Tibial nerve (tissue), 4 donors: Measurements from ENCODE around the gene HMGN2. TPM values are rescaled to one million over a fixed set of nuclear protein-coding genes. Genes with fewer than 3 reads are reported as not detected.

Experiments used
- DNase-seq, 2 donors: peaks; one replicate each; pipeline ENCODE4 v3.0.0-alpha.2; 2019; ENCODE audit warnings: low spot score in 2 of 2
- H3K27ac ChIP-seq, 4 donors: fragments of 200-600 bp; sonication (generic) in 3 of 4; one replicate each; pipeline ENCODE4 v1.5.1; 2017 to 2019; ENCODE audit warnings: mild to moderate bottlenecking in 1 of 4
- H3K27me3 ChIP-seq, 2 donors: fragments of 200-600 bp; sonication (generic) in 1 of 2; one replicate each; pipeline versions ENCODE4 v1.5.1 to v1.6.0; 2017 to 2019
- H3K36me3 ChIP-seq, 3 donors: fragments of 200-600 bp; sonication (generic); one replicate each; pipeline ENCODE4 v1.5.1; 2018 to 2019
- H3K4me1 ChIP-seq, 4 donors: fragments of 200-600 bp; sonication (generic) in 3 of 4; one replicate each; pipeline ENCODE4 v1.5.1; 2017 to 2019
- H3K4me3 ChIP-seq, 4 donors: fragments of 200-600 bp; sonication (generic) in 3 of 4; one replicate each; pipeline ENCODE4 v1.5.1; 2017 to 2019; ENCODE audit warnings: mild to moderate bottlenecking in 1 of 4, moderate library complexity in 1 of 4
- H3K9me3 ChIP-seq, 4 donors: fragments of 200-600 bp; sonication (generic) in 3 of 4; one replicate each; pipeline ENCODE4 v1.5.1; 2017 to 2019
- CTCF ChIP-seq, 5 experiments: fragments of 200-600 bp in 3 of 5; fragments of 450-650 bp in 2 of 5; sonication (generic) in 3 of 5; IDR thresholded peaks; one replicate each; pipeline ENCODE4 v1.5.1; 2016 to 2019; ENCODE audit warnings: antibody characterized with exemption in 5 of 5, mild to moderate bottlenecking in 3 of 5, moderate library complexity in 2 of 5
- EP300 ChIP-seq, 2 donors: sonication (generic); formaldehyde crosslinking; IDR thresholded peaks; one replicate each; pipeline ENCODE4 v1.6.1; 2017; ENCODE audit warnings: antibody characterized with exemption in 2 of 2, mild to moderate bottlenecking in 1 of 2
- POLR2A ChIP-seq, 2 donors: fragments of 450-650 bp; IDR thresholded peaks; one replicate each; pipeline ENCODE4 v1.6.1; 2017; ENCODE audit warnings: antibody characterized with exemption in 2 of 2, mild to moderate bottlenecking in 2 of 2, moderate library complexity in 2 of 2
- WGBS, 2 donors: methylation state at CpG; one replicate each; pipeline ENCODE4 v1.1.5; 2018; 5-methylcytosine and 5-hydroxymethylcytosine counted together
- total RNA-seq, 4 donors: library from RNA; depleted of rRNA; stranded (reverse); fragments of >200 nt; gene quantifications; one replicate each; pipeline ENCODE4 v1.1.0, GENCODE V29; 2016

Gene HMGN2
- total RNA-seq, 4 donors from 2014 or later, result 165 to 237 (median 207) TPM

GRCh38 chr1:26475989-26476388, 3.7 kb downstream of the HMGN2 start:
- peaks cover 7 to 58% (median 10%) of the 10 kb centered on the region in 3 donors for H3K36me3 ChIP-seq
- TF ChIP-seq EP300 (IDR thresholded peaks at IDR 0.05) (no peak), POLR2A (IDR thresholded peaks at IDR 0.05) (no peak), CTCF (IDR thresholded peaks at IDR 0.05) (no peak)
- H3K9me3 ChIP-seq, result no peaks in the 10 kb centered on the region
- H3K4me3 ChIP-seq, result no peak overlapping the region
- DNase-seq, result no peak
- WGBS, 2 donors, result 83 to 85% methylated on average over 3 of the region's 3 CpGs
- peaks cover 0 to 34% (median 22%) of the 10 kb centered on the region in 4 donors for H3K4me1 ChIP-seq
- no peak overlapping the region for H3K27ac ChIP-seq
- no peaks in the 10 kb centered on the region for H3K27me3 ChIP-seq

- TF ChIP-seq EP300 (IDR thresholded peaks at IDR 0.05), result no peak
- TF ChIP-seq CTCF (IDR thresholded peaks at IDR 0.05), result no peak
- no peak for TF ChIP-seq POLR2A (IDR thresholded peaks at IDR 0.05)
- H3K27ac ChIP-seq, result no peak overlapping the region
- peaks cover 0 to 24% (median 13%) of the 10 kb centered on the region in 4 donors for H3K4me1 ChIP-seq
- no peaks in the 10 kb centered on the region for H3K9me3 ChIP-seq
- no peak for DNase-seq
- no peak overlapping the region for H3K4me3 ChIP-seq
- WGBS, 2 donors, result 82 to 86% methylated on average over 4 of the region's 4 CpGs
- H3K27me3 ChIP-seq, result no peaks in the 10 kb centered on the region
- peaks cover 7 to 64% (median 10%) of the 10 kb centered on the region in 3 donors for H3K36me3 ChIP-seq
Measured at GRCh38 chr1:26476958-26477357, 4.7 kb downstream of the HMGN2 start.

GRCh38 chr1:26477446-26478152, 5.4 kb downstream of the HMGN2 start:
- WGBS, 2 donors, result 70 to 77% methylated on average over 8 of the region's 8 CpGs
- Histone ChIP-seq H3K27ac (no peak overlapping the region), H3K36me3 (peaks cover 7 to 64% (median 10%) of the 10 kb centered on the region in 3 donors), H3K4me3 (no peak overlapping the region), H3K9me3 (no peaks in the 10 kb centered on the region), H3K27me3 (no peaks in the 10 kb centered on the region), H3K4me1 (peaks cover 0 to 24% (median 13%) of the 10 kb centered on the region in 4 donors)
- no peak for DNase-seq
- TF ChIP-seq CTCF (IDR thresholded peaks at IDR 0.05) (no peak), POLR2A (IDR thresholded peaks at IDR 0.05) (no peak), EP300 (IDR thresholded peaks at IDR 0.05) (no peak)

GRCh38 chr1:26478159-26478558, 5.9 kb downstream of the HMGN2 start:
- WGBS, 2 donors, result 76 to 82% methylated on average over 3 of the region's 3 CpGs

More at GRCh38 chr1:26478159-26478558, 5.9 kb downstream of the HMGN2 start:
- peaks cover 0 to 24% (median 13%) of the 10 kb centered on the region in 4 donors for H3K4me1 ChIP-seq
- peaks cover 7 to 64% (median 10%) of the 10 kb centered on the region in 3 donors for H3K36me3 ChIP-seq
- H3K27ac ChIP-seq, result no peak overlapping the region
- no peak for TF ChIP-seq EP300 (IDR thresholded peaks at IDR 0.05)
- TF ChIP-seq POLR2A (IDR thresholded peaks at IDR 0.05), result no peak
- TF ChIP-seq CTCF (IDR thresholded peaks at IDR 0.05), result no peak
- no peak overlapping the region for H3K4me3 ChIP-seq
- no peaks in the 10 kb centered on the region for H3K9me3 ChIP-seq
- DNase-seq, result no peak
- H3K27me3 ChIP-seq, result no peaks in the 10 kb centered on the region
